Measurements from ENCODE around the gene NUPR1. TPM values are rescaled to one million over a fixed set of nuclear protein-coding genes. Genes with fewer than 3 reads are reported as not detected.

NUPR1 gene
- total and polyA plus RNA-seq, 2 of the 13 experiments (the other 11 are each of a cell fraction or from before 2014, with no cell fraction given), result 18.0 to 25.6 TPM

DNA sequence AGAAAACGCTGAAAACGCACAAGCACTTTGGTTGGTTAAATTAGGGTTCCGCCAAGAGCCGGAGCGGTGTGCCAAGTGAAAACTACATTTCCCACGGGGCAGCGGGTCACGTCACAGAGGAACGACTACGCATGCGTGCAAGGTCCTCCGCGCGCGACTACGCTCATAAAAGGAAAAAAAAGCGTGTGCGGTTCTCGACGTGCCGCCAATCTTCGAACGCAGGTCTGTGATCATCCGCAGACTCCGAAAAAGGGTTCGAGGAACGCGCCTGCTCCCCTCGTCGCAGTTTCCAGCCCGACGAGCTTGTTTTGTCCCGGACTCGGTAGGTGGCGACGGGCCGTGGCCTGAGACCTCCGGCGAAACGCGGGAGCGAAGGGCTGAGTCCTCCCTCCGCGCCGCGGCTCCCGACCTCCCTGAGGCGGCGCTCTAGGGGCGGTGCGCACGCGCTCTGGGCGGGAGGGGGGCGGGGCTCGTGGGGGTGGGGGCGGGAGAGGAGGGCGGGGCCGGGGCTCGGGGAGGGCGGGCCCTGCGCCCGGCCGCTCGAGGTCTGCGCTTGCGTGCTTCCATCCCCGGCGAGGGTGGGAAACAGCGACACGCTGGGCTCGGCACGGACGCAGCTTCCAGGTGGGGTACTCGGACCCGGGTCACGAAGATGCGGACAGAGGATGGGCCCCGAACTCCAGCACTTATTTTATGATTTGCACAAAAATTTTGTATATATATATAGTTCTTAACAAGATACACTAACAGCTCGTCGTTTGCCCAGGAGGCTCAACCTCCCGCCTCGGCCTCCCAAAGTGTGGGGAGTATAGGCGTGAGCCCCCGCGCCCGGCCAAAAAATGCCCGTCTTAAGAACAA, 15.2 kb upstream of the NUPR1 start, which contains the start of gene SGF29 (continued):
- TF ChIP-seq, protein P1, sequence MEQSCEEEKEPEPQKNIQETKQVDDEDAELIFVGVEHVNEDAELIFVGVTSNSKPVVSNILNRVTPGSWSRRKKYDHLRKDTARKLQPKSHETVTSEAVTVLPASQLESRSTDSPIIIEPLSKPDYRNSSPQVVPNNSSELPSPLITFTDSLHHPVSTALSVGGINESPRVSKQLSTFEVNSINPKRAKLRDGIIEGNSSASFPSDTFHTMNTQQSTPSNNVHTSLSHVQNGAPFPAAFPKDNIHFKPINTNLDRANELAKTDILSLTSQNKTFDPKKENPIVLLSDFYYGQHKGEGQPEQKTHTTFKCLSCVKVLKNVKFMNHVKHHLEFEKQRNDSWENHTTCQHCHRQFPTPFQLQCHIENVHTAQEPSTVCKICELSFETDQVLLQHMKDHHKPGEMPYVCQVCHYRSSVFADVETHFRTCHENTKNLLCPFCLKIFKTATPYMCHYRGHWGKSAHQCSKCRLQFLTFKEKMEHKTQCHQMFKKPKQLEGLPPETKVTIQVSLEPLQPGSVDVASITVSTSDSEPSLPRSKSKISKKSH (CRISPR knock-in tag; IDR thresholded peaks at IDR 0.05; ENCODE audit: borderline replicate concordance), result peak; percentile 95; the same call in 1 of the 2 replicates
- no peak for TF ChIP-seq FOXP1 (IDR thresholded peaks at IDR 0.05)
- TF ChIP-seq FOXP1 (CRISPR knock-in tag; IDR thresholded peaks at IDR 0.05), result 0 out of 2 replicates have a peak, but pooled peaks have one; percentile 24
- TF ChIP-seq EP300 (IDR thresholded peaks at IDR 0.05; ENCODE audit: low read depth in 2 of 2, low read length in 2 of 2), result peak in 1 of 2 experiments; percentile 23; a peak in 1 of 4 replicates
- TF ChIP-seq EP300 (CRISPR knock-in tag; IDR thresholded peaks at IDR 0.05; ENCODE audit: borderline replicate concordance), result no peak
- no peak for TF ChIP-seq ZNF282 (IDR thresholded peaks at IDR 0.05; ENCODE audit: partially characterized antibody)
- no peak for TF ChIP-seq ZSCAN30 (CRISPR knock-in tag; IDR thresholded peaks at IDR 0.05)
- TF ChIP-seq HOMEZ (CRISPR knock-in tag; IDR thresholded peaks at IDR 0.05; ENCODE audit: low read depth), result peak; percentile 57; the same call in 1 of the 2 replicates
- TF ChIP-seq HMG20A (CRISPR knock-in tag; IDR thresholded peaks at IDR 0.05; ENCODE audit: borderline replicate concordance), result peak; percentile 39; the same call in 1 of the 2 replicates
- peak; percentile 99 for TF ChIP-seq SRSF1 (optimal IDR thresholded peaks at IDR 0.05; ENCODE audit: low read depth, low read length)
- peak; percentile 53; the same call in 1 of the 2 replicates for TF ChIP-seq POGZ (CRISPR knock-in tag; IDR thresholded peaks at IDR 0.05)
- TF ChIP-seq, protein P2, sequence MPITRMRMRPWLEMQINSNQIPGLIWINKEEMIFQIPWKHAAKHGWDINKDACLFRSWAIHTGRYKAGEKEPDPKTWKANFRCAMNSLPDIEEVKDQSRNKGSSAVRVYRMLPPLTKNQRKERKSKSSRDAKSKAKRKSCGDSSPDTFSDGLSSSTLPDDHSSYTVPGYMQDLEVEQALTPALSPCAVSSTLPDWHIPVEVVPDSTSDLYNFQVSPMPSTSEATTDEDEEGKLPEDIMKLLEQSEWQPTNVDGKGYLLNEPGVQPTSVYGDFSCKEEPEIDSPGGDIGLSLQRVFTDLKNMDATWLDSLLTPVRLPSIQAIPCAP (CRISPR knock-in tag; IDR thresholded peaks at IDR 0.05; ENCODE audit: low read depth), result peak; percentile 37; the same call in 1 of the 2 replicates
- TF ChIP-seq, protein P3, sequence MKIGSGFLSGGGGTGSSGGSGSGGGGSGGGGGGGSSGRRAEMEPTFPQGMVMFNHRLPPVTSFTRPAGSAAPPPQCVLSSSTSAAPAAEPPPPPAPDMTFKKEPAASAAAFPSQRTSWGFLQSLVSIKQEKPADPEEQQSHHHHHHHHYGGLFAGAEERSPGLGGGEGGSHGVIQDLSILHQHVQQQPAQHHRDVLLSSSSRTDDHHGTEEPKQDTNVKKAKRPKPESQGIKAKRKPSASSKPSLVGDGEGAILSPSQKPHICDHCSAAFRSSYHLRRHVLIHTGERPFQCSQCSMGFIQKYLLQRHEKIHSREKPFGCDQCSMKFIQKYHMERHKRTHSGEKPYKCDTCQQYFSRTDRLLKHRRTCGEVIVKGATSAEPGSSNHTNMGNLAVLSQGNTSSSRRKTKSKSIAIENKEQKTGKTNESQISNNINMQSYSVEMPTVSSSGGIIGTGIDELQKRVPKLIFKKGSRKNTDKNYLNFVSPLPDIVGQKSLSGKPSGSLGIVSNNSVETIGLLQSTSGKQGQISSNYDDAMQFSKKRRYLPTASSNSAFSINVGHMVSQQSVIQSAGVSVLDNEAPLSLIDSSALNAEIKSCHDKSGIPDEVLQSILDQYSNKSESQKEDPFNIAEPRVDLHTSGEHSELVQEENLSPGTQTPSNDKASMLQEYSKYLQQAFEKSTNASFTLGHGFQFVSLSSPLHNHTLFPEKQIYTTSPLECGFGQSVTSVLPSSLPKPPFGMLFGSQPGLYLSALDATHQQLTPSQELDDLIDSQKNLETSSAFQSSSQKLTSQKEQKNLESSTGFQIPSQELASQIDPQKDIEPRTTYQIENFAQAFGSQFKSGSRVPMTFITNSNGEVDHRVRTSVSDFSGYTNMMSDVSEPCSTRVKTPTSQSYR (CRISPR knock-in tag; IDR thresholded peaks at IDR 0.05; ENCODE audit: borderline replicate concordance), result peak; percentile 61; the same call in 1 of the 2 replicates
- no peak for TF ChIP-seq GTF2F1 (IDR thresholded peaks at IDR 0.05; ENCODE audit: low read length)
- peak; percentile 97 for TF ChIP-seq ZNF558 (CRISPR knock-in tag; IDR thresholded peaks at IDR 0.05; ENCODE audit: borderline replicate concordance)
- peak; percentile 33; the same call in 1 of the 2 replicates for TF ChIP-seq HOXD1 (CRISPR knock-in tag; IDR thresholded peaks at IDR 0.05)
- TF ChIP-seq ZNF124 (CRISPR knock-in tag; IDR thresholded peaks at IDR 0.05), result peak; percentile 95
- TF ChIP-seq IKZF4 (CRISPR knock-in tag; IDR thresholded peaks at IDR 0.05; ENCODE audit: borderline replicate concordance, low read depth, not compliant biosample characterization), result peak; percentile 95
- peak; percentile 87 for TF ChIP-seq ZNF335 (CRISPR knock-in tag; IDR thresholded peaks at IDR 0.05)
